8988T (cell line): ENCODE results near the gene DAP3.
"Not testable (repeated sequence)": the region's sequence is repeated elsewhere in the genome, so short reads cannot be mapped to it uniquely, and the experiment has no call there.

ENCODE experiments used
- DNase-seq: peaks from one replicate; pipeline ENCODE4 v3.0.0; 2011

DAP3 gene

DNA sequence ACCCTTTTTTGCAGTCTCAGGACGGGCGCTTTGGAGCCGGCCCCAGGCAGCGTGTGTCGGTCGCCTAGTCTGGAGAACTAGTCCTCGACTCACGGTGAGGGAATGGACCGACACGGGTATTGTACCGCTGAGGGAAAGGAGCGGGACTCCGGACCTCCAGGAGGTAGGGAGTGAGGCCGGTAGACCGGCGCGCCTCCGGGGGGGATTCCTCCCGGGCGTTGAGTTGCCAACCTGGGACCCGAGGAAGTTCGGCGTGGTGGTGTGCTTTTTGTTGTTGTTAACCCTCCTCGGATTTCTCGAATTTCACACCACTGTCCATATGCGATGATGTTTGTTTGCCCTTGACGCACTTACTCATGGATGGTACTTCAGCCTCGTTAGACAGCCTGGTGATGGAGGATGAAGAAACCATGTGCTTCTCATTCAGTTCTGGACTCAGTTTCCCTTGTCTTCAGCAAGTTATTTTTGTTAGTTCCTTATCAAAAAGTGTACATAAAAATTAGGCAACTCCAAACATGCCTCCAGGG, at the start of gene DAP3:
DAP3 (plus strand) TSS at position 11 of the 527 bp plus-strand sequence. CDS start 20,689 bp downstream, outside the sequence.
- peak; percentile 66 for DNase-seq

DNA sequence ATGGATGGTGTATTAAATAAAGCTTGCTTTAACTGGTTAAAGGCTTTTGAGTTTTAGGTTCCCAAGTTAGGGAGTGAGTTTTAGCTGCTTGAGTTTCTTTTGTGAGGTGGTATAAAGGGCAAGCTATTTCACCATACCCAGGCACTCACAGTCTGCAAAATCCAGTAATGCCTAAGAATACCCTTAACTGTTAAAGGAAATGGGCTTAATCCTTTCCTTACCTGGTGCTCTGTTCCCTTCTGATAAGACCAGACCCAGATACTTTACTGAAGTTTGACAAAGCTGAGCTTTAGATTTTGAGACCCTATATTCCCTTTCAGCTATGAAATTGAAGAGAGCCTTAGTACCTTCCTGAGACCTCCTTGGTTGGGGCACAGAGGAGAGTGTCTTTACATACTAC, 48.5 kb upstream of the DAP3 start:
- DNase-seq, result no peak

GRCh38 chr1:155642559-155643180, 46.2 kb upstream of the DAP3 start:
- not testable (repeated sequence) for DNase-seq

- DNase-seq, result no peak
Observed at GRCh38 chr1:155643230-155643629, 45.7 kb upstream of the DAP3 start.

DNA sequence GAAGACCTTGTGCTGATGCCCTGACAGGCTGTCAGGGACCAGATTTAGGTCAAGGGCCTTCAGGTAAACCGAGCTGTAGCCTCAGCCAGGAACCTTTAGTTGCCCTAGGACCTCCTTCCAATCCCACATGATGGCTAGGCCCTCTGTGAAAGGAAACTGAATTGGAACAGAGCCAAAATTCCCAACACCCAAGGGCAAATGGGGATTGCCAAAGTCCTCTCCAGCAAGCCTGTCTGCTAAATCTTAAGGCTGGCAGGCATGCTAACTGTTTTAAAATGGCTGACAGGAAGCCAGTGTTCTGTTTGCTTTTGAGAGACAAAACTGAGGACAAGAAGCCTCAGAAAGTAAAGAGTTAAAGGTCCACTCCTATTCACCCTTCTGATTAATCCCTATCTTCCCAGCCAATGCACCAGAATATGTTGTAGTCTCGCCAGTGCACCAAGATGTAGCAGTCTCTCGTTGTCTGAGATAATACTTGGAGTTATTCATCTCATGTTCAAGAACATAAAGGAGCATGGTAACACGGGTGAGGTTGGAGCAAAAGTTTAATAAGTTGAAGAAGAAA, 43.8 kb upstream of the DAP3 start:
- no peak for DNase-seq

- DNase-seq, result no peak
Observed at GRCh38 chr1:155645648-155646047, 43.2 kb upstream of the DAP3 start.

DNA sequence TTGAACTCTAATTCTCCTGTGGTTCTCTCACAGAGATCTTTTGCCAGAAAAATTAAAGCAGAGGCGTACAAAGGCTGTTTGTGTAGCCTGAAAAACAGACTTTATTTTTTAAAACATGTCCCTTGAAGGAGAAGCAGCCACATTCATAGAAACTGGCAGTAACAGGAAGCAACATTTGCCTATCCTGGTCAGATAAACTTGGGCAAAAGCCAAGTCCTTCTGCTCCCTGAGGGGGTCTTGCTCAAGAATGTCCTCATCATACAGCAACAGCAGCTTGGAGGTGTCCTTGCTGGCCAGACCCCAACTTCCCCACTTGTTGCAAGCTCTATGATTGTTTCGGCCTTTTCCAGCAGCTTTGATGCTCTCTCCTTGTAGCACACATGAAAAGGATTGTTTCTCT, 42.6 kb upstream of the DAP3 start:
- DNase-seq, result no peak

DNA sequence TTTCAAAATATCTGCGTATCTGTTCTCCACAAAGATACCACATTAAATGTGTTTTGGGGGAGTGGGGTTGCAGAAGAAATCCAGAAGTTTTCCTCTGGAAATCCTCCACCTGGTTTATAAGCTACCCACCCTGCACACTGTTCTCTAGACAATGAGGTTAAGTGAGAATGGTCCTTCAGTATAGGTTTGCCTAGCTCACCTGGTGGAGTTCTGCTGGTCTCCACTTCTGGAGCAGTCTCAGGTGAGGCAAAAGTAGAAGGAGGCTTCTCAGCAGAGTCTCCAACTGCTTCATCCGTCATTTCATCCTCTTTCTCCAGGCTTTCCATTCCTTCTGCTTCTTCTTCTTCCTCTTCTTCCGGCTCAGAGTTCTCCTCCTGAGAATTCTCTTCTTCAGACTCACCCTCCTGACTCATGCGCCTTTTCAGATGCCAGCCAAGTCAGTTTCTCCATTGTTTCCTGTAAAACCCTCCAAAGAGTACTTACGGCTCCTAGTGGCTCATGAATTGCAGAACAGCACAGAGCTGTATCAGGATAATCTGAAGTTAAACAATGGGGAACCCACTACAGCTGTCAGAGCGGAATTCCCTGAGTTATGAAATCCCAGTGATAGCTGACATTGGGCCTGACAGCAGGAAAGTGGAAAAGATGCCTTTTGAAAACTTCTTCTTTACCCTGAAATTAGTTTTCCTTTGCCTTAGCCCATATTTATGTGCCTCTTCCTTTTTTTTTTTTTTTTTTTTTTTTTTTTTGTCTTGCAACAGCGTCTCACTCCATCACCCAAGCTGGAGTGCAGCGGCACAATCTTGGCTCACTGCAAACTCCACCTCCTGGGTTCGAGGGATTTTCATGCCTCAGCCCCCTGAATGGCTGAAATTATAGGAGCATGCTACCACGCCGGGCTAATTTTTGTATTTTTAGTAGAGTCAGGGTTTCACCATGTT, 40.4 kb upstream of the DAP3 start:
- DNase-seq, result peak; percentile 27

DNA sequence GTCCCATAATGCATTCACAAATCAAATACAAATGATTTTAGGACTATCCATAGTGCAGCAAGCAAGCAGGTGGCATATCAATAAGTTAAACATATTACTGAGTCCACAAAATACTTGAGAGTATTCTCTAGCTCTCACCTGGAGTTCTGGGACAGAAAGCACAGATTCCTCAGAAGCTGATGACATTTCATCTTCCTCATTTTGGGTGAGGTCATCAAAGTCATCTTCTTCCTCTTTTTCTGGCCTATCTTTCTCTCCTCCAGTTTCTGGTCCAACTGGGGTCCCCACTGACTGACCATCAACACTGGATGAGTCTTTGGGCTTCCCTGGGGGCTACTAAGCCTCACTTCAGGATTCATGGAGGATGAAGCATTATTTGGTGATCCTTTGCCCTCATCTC, 39.2 kb upstream of the DAP3 start:
- DNase-seq, result no peak

DNA sequence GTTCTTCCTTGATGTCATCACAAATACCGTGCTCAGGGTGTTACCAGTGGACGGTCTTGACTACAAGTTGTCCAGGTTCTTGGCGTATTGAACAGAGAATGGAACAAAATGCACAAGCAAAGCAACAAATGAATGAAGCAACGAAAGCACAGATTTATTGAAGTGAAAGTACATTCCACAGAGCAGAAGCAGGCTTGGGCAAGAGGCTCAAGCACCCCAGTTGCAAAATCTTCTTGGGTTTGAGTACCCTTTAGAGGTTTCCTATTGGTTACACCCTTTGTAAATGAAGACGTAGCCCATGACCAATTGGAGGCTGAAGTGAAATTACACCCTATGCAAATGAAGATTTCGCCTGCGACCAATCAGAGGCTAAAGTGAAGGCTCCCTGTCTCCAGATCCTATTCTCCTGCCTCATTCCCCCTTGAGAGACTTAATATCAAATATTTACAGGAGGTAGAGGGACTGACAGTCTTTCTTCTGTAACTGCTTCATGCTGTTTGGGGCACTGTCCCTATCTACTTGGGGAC, 38.6 kb upstream of the DAP3 start:
- DNase-seq, result no peak

GRCh38 chr1:155651861-155652661, 36.8 kb upstream of the DAP3 start:
- no peak for DNase-seq

DNA sequence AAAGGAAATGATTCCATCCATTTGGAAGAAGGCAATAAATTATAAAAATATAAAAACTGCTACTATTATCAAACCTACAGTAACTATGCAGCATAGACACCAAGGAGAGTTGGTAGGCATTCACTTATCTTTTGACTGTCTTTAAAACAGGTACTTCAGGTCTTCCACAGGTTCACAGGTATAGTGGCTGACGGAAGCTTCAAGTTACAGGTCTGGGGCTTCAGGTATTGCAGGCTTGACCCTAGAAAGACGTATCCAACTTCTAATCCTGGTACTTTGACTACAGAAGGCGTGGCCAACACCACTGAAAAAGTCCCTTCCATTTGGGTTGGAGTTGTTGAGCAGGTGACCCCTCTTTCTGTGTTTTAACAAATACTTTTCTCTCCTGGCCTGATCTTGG, 35.9 kb upstream of the DAP3 start:
- DNase-seq, result no peak

DNA sequence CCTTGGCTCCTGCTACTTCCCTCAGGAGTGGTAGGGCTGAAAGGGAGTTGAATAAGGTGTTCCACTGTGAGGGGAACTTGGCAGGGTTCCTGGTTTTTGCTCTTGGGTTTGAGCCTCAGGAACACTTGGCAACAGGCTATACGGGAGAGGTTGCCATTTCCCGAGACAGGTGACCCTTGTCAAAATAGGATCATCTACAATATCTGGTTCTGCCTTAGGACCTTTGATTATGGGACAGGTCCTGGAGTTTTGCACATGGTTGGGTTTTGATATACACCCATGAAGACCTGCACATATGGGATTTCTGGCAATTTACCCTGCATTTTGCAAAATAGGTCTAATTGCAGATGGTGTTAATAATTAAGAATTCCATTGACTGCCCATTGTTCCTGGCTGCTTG, 31.4 kb upstream of the DAP3 start:
- no peak for DNase-seq

DNA sequence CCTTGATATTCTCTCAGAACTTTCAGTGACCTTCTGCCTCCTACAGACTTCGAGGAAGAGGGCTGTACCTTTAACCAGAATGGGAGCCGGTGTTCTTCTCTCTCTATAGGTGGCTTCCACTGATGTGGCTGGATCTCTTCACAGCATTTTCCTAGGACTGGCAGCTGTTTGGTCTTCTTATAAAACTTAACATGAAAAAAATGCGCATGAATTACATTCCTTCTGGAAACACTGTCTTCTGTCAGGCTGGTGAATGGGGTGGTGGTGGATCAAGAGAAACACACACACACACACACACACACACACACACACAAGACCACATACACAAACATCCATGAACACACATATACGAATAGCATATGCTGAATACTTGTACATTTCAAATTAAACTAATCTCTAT, 27.7 kb upstream of the DAP3 start:
- DNase-seq, result not testable (repeated sequence)

DNA sequence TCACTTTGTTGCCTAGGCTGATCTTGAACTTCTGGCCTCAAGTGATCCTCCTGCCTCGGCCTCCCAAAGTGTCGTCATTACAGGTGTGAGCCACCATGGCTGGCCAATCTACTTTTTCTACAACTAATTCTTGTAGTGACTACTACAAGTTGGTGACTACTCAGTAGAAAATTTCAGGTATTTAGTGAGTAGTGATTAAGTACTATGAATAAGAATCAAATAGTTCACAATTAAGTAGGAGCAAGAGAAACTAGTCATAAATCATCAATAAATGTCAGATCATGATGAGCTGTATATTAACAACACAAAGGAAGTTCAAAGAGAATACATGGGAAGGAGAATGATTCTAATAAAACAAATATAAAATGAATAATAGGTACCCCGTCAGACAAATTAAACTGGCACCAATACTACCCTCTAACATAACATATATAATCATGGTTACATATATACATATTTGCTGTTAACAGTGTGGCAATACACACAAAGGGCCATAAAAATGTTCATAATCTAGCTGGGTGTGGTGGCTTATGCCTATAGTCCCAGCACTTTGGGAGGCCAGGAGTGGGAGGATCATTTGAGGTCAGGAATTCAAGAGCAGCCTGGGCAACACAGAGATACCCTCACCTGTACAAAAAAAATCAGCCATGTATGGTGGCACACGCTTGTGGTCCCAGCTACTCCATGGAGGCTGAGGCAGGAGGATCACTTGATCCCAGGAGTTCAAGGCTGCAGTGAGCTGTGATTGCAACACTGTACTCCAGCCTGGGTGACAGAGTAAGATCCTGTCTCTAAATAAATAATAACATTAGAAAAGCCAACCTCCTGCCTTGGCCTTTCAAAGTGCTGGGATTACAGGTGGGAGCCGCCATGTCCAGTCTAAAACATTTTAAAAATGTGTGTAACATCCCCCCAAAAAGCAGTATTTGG, 19.4 kb upstream of the DAP3 start:
- DNase-seq, result no peak

- DNase-seq, result no peak
Observed at GRCh38 chr1:155671750-155672149, 17.1 kb upstream of the DAP3 start.

DNA sequence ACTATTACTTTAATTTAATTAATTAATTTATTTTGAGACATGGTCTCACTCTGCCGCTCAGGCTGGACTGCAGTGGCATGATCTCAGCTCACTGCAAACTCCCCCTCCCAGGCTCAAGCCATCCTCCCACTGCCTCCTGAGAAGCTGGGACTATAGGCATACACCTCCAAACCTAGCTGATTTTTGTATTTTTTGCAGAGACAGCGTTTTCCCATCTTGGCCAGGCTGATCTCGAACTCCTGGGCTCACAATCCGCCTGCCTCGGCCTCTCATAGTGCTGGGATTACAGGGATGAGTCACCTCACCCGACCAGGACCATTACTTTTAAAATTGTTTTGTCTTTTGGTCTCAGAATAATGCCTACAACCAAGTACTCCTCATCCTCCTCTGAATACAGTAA, 15.9 kb upstream of the DAP3 start:
- DNase-seq, result no peak

DNA sequence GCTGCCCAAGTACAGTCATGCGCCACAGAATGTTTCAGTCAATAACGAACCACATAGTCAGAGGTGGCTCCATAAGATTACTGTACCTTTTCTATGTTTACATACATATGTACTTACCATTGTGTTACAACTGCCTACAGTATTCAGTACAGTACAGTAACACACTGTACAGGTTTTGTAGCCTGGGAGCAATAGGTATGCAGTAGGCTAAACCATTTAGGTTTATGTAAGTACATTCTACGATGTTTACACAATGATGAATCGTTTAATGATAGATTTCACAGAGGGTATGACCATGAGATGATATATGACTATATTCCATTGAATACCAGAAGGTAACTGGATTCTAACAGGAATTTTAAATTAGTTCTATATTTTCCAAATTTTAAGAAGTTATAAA, 10.9 kb upstream of the DAP3 start:
- DNase-seq, result no peak

- not testable (repeated sequence) for DNase-seq
Observed at GRCh38 chr1:155678992-155679391, 9.9 kb upstream of the DAP3 start.

DNA sequence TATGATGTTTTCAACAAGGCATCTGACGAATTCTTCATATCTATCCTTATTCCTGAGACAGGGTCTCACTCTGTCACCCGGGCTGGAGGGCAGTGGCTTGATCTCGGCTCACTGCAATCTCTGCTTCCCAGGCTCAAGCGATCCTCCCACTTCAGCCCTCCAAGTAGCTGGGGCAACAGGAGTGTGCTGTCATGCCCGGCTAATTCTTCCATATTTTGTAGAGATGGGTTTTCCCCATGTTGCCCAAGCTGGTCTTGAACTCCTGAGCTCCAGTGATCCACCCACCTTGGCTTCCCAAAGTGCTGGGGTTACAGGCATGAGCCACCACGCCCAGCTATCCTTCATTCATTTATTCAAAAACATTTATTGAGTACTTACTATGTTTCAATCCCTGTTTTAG, 8.4 kb upstream of the DAP3 start:
- DNase-seq, result no peak

DNA sequence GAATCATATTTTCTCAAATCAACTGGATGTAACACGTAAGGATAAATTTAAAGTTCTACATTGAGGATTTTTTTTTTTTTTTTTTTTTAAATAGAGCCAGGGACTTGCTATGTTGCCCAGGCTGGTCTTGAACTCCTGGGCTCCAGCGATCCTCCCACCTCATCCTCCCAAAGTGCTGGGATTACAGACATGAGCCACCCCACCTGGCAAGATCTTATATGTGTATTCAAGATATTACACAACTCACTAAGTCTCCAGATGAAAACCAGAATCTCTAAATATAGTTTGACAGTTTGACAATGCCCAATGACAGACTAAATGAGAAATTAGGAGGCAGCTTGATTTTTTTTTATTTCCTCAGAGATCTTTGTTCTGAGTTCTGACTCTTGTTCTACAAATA, 7.1 kb upstream of the DAP3 start:
- no peak for DNase-seq
